Measurements from ENCODE around the gene ZSCAN20.

DNA sequence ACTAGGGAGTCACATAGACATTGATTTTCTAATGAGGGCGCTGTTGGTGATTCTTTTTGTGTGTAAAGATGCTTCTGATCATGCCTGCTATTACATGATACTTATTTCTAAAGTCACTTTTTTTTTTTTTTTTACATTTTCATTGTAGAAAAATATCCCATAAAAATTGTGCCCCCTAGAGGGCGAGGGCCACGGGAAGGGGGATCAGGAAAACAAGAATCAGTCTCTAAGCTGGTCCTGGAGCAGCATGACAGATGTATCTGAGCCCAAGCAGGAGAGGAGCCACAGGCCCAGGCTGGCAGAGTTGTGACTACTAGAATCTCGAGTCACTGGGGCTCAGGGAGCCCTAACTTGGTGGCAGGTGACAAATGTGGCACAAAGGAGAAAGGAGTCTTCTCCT lies 28.1 kb downstream of the ZSCAN20 start:
- TF ChIP-seq ZNF274 (IDR thresholded peaks at IDR 0.05; ENCODE audit: low read depth, low read length): no peak
- TF ChIP-seq SUZ12 (IDR thresholded peaks at IDR 0.05; ENCODE audit: extremely low read depth, insufficient read depth, insufficient read length): no peak

Data from NT2/D1 (cell line).